Activated T-cell treated with anti-CD3 and anti-CD28 coated beads, Interleukin-2, amount 50 U/mL, for 24 hours (primary cell): ENCODE measurements around the gene SPOUT1.
"Not testable (repeated sequence)": the region's sequence is repeated elsewhere in the genome, so short reads cannot be mapped to it uniquely, and the experiment has no call there.

ENCODE experiments used
- DNase-seq: peaks from one replicate; pipeline ENCODE4 v3.0.0-alpha.2; 2020
- H3K27ac Mint-ChIP-seq: 2 replicates; pipeline ENCODE4 v1.8.0; 2020; ENCODE audit warnings: mild to moderate bottlenecking, mixed read lengths
- H3K27me3 Mint-ChIP-seq: 2 replicates; pipeline ENCODE4 v1.8.0; 2020; ENCODE audit warnings: mixed read lengths
- H3K36me3 Mint-ChIP-seq: 2 replicates; pipeline ENCODE4 v1.8.0; 2020; ENCODE audit warnings: low read depth, mixed read lengths
- H3K4me1 Mint-ChIP-seq: 2 replicates; pipeline ENCODE4 v1.8.0; 2020; ENCODE audit warnings: low read depth, mixed read lengths
- H3K4me3 Mint-ChIP-seq: 2 replicates; pipeline ENCODE4 v1.8.0; 2020; ENCODE audit warnings: mild to moderate bottlenecking, moderate library complexity, mixed read lengths
- H3K9me3 Mint-ChIP-seq: 2 replicates; pipeline ENCODE4 v1.8.0; 2020; ENCODE audit warnings: mixed read lengths

SPOUT1 gene

DNA sequence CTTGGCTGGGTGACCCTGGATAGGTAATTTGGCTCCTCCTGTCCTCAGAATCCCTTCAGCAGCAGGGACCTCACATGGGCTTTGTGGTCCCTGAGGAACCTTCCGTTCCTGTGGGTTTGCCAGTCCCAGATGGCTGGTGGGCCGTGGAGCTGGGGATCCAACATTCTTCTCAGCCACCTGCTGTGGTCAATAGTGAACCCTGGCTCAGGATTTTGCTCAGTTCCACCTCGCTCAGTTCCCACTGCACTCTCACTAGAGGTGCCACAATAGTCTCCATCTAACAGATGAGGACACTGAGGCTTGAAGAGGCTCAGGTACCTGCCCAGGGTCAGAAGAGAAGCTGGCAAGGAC is 17.1 kb upstream of the SPOUT1 start:
- no peak overlapping the region for H3K4me3 Mint-ChIP-seq
- H3K4me1 Mint-ChIP-seq = no peaks in the 10 kb centered on the region
- peaks cover 40% of the 10 kb centered on the region for H3K36me3 Mint-ChIP-seq
- no peak overlapping the region for H3K27ac Mint-ChIP-seq
- no peak for DNase-seq
- no peaks in the 10 kb centered on the region for H3K27me3 Mint-ChIP-seq
- peaks cover 13% of the 10 kb centered on the region for H3K9me3 Mint-ChIP-seq

DNA sequence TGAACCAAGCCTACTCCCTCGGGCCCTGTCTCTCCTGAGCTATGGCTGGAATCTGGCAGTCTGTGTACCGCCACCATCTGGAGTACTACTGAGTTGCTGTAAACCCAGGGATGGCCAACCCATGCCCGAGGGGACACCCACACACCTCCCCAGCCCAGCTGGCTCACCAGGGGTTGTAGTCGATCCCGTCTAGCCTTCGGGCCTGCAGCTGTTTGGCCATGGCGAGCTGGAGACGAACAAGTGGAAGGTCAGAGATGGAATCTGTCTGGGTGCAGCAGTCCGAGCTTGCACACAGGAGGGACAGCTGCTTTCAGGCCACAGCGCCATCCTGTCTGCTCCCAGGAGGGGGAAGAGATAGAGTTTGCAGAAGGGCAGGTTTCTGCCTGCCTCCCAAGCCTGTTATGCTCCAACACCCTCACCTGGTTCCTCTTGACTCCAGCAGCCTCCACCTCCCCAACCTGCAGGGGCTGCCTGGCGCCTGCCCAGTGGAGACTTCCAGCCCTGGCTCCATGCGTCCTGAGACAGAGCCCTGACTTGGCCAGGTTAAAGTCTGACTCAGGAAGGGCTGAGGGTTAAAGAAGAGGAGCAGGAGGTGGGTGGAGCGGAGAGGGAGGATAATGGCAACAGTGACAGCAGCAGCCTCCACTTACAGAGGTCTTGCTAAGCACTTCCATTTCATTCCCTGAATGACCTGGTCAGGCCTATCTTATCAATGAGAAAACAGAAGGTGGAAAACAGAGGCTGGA is 15.8 kb upstream of the SPOUT1 start:
- Mint-ChIP-seq H3K36me3 (peaks cover 31% of the 10 kb centered on the region), H3K27me3 (no peaks in the 10 kb centered on the region), H3K4me1 (no peaks in the 10 kb centered on the region), H3K27ac (no peak overlapping the region), H3K4me3 (no peak overlapping the region), H3K9me3 (peaks cover 3% of the 10 kb centered on the region)
- DNase-seq = no peak

GRCh38 chr9:128843171-128843570 is 13.6 kb upstream of the SPOUT1 start:
- H3K4me1 Mint-ChIP-seq, H3K4me3 Mint-ChIP-seq, DNase-seq, H3K9me3 Mint-ChIP-seq, H3K27me3 Mint-ChIP-seq, H3K27ac Mint-ChIP-seq: not testable (repeated sequence)
- peaks cover 40% of the 10 kb centered on the region for H3K36me3 Mint-ChIP-seq

- Mint-ChIP-seq H3K9me3 (no peaks in the 10 kb centered on the region), H3K4me3 (no peak overlapping the region), H3K36me3 (peaks cover 46% of the 10 kb centered on the region), H3K27ac (no peak overlapping the region), H3K27me3 (no peaks in the 10 kb centered on the region), H3K4me1 (no peaks in the 10 kb centered on the region)
- DNase-seq = no peak
These were observed 12.3 kb upstream of the SPOUT1 start for GRCh38 chr9:128841694-128842492.

DNA sequence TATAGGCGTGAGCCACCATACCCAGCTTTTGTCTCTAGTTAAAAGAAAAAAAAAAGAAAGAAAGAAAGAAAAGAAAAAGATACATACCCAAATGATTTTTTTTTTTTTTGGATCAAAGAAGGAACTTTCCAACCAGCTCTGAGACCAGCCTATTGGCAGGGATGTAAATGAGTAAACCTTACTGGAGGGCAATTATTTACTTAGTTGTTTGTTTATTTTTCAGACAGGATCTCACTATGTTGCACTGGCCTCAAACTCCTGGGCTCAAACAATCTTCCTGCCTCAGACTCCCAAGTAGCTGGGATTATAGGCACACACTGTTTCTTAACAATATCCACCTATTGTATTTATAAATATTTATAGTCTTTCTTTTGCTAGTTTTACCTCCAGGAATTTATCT is 10.9 kb upstream of the SPOUT1 start:
- H3K36me3 Mint-ChIP-seq = peaks cover 53% of the 10 kb centered on the region
- no peaks in the 10 kb centered on the region for H3K27me3 Mint-ChIP-seq
- no peak overlapping the region for H3K4me3 Mint-ChIP-seq
- H3K4me1 Mint-ChIP-seq = no peaks in the 10 kb centered on the region
- H3K9me3 Mint-ChIP-seq = no peaks in the 10 kb centered on the region
- no peak for DNase-seq
- H3K27ac Mint-ChIP-seq = no peak overlapping the region

GRCh38 chr9:128838338-128838737 is 8.7 kb upstream of the SPOUT1 start:
- no peak overlapping the region for H3K4me3 Mint-ChIP-seq
- H3K27me3 Mint-ChIP-seq = no peaks in the 10 kb centered on the region
- no peaks in the 10 kb centered on the region for H3K9me3 Mint-ChIP-seq
- H3K4me1 Mint-ChIP-seq = no peaks in the 10 kb centered on the region
- no peak overlapping the region for H3K27ac Mint-ChIP-seq
- H3K36me3 Mint-ChIP-seq = peaks cover 62% of the 10 kb centered on the region
- no peak for DNase-seq

DNA sequence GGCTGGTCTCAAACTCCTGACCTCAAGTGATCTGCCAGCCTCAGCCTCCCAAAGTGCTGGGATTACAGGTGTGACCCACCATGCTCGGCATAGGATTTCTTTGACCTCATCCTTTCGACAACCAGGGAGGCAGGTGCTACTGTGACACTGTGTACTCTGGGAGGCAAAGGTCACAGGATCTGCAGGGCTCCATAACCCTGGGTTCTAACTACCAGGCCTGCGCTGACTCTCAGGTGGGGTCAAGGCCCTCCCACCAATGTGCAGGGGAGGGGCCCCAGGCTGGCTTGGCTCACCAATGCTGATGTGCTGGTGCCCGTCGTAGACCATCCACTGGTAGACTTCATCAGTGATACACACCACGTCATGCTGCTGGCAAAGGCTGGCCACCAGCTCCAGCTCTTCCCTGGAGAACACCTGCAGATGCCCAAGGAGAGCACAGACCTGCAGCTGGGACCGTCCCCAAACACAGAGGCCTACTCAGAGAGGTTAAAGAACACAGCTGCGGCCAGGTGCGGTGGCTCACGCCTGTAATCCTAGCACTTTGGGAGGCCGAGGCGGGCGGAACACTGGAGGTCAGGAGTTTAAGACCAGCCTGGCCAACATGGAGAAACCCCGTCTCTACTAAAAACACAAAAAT is 7.0 kb upstream of the SPOUT1 start:
- H3K4me1 Mint-ChIP-seq = no peaks in the 10 kb centered on the region
- H3K27me3 Mint-ChIP-seq = no peaks in the 10 kb centered on the region
- H3K36me3 Mint-ChIP-seq = peaks cover 62% of the 10 kb centered on the region
- H3K4me3 Mint-ChIP-seq = no peak overlapping the region
- DNase-seq = no peak
- H3K9me3 Mint-ChIP-seq = no peaks in the 10 kb centered on the region
- no peak overlapping the region for H3K27ac Mint-ChIP-seq

GRCh38 chr9:128835246-128836210 is 5.9 kb upstream of the SPOUT1 start:
- H3K4me3 Mint-ChIP-seq = no peak overlapping the region
- no peaks in the 10 kb centered on the region for H3K9me3 Mint-ChIP-seq
- H3K27me3 Mint-ChIP-seq = no peaks in the 10 kb centered on the region
- no peaks in the 10 kb centered on the region for H3K4me1 Mint-ChIP-seq
- no peak for DNase-seq
- no peak overlapping the region for H3K27ac Mint-ChIP-seq
- peaks cover 60% of the 10 kb centered on the region for H3K36me3 Mint-ChIP-seq

- Mint-ChIP-seq H3K27ac (no peak overlapping the region), H3K27me3 (no peaks in the 10 kb centered on the region), H3K4me3 (no peak overlapping the region), H3K36me3 (peaks cover 56% of the 10 kb centered on the region), H3K4me1 (peaks cover 10% of the 10 kb centered on the region), H3K9me3 (no peaks in the 10 kb centered on the region)
- DNase-seq = no peak
These were observed 4.1 kb upstream of the SPOUT1 start for GRCh38 chr9:128833696-128834095.

- no peaks in the 10 kb centered on the region for H3K9me3 Mint-ChIP-seq
- H3K4me3 Mint-ChIP-seq = peak overlapping the region; percentile 97
- H3K4me1 Mint-ChIP-seq = peaks cover 26% of the 10 kb centered on the region
- DNase-seq = no peak
- no peaks in the 10 kb centered on the region for H3K27me3 Mint-ChIP-seq
- H3K36me3 Mint-ChIP-seq = peaks cover 69% of the 10 kb centered on the region
- H3K27ac Mint-ChIP-seq = peak overlapping the region; percentile 96
These were observed 708 bp downstream of the SPOUT1 start for GRCh38 chr9:128828719-128829452.

- peak overlapping the region; percentile 96 for H3K27ac Mint-ChIP-seq
- no peaks in the 10 kb centered on the region for H3K9me3 Mint-ChIP-seq
- H3K27me3 Mint-ChIP-seq = no peaks in the 10 kb centered on the region
- H3K36me3 Mint-ChIP-seq = peaks cover 70% of the 10 kb centered on the region
- H3K4me3 Mint-ChIP-seq = peak overlapping the region; percentile 97
- peaks cover 26% of the 10 kb centered on the region for H3K4me1 Mint-ChIP-seq
- DNase-seq = no peak
These were observed 1.3 kb downstream of the SPOUT1 start for GRCh38 chr9:128828267-128828666.

GRCh38 chr9:128825923-128826700 is 3.5 kb downstream of the SPOUT1 start:
- no peaks in the 10 kb centered on the region for H3K9me3 Mint-ChIP-seq

DNA sequence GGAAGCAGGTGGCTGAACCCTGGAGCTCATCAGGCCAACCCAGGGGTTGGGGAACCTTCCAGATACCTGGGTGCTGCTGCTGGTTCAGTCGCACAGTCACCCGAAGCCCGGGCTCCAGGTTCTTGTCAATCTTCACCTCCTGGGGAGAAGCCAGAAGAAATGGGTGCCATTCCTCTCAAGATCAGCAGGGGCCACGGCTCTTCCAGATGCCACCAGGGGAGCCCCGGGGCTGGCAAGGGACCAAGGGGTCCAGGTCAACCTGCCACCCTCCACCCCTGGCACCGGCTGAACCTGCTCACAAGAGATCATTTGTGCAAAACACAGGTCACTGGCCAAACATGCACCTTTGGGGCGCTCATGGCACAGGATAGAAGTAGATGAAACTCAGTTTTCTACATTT is 4.7 kb downstream of the SPOUT1 start:
- H3K4me3 Mint-ChIP-seq = no peak overlapping the region
- no peak for DNase-seq
- H3K27me3 Mint-ChIP-seq = no peaks in the 10 kb centered on the region
- peaks cover 37% of the 10 kb centered on the region for H3K4me1 Mint-ChIP-seq
- H3K36me3 Mint-ChIP-seq = peaks cover 86% of the 10 kb centered on the region
- peak overlapping the region; percentile 72 for H3K27ac Mint-ChIP-seq
- no peaks in the 10 kb centered on the region for H3K9me3 Mint-ChIP-seq

More at GRCh38 chr9:128825923-128826700, 3.5 kb downstream of the SPOUT1 start:
- no peak overlapping the region for H3K4me3 Mint-ChIP-seq
- DNase-seq = no peak
- H3K4me1 Mint-ChIP-seq = peaks cover 30% of the 10 kb centered on the region
- H3K27me3 Mint-ChIP-seq = no peaks in the 10 kb centered on the region
- H3K27ac Mint-ChIP-seq = peak overlapping the region; percentile 72
- H3K36me3 Mint-ChIP-seq = peaks cover 80% of the 10 kb centered on the region
